Smooth muscle cell (in vitro differentiated cells): ENCODE data around the gene NOD1. TPM values are rescaled to one million over a fixed set of nuclear protein-coding genes. Genes with fewer than 3 reads are reported as not detected.

ENCODE experiments used
- DNase-seq: peaks from one replicate; lab custom pipeline; 2025; ENCODE audit not compliant: unreplicated experiment; lab: John Stamatoyannopoulos, UW
- H2AFZ ChIP-seq: fragments of 200-600 bp; sonication (generic); 2 replicates; pipeline ENCODE4 v1.6.0; 2016; ENCODE audit warnings: antibody characterized with exemption, low read depth, mild to moderate bottlenecking
- H3F3A ChIP-seq: fragments of 200-600 bp; sonication (generic); 2 replicates; pipeline ENCODE4 v1.6.0; 2017; ENCODE audit warnings: antibody characterized with exemption, low read depth
- H3K27ac ChIP-seq: fragments of 200-600 bp; sonication (generic); 2 replicates; pipeline ENCODE4 v1.5.1; 2016; ENCODE audit warnings: low read depth, mild to moderate bottlenecking
- H3K27me3 ChIP-seq: fragments of 200-600 bp; sonication (generic); 2 replicates; pipeline ENCODE4 v1.6.1; 2016; ENCODE audit warnings: low read depth, mild to moderate bottlenecking
- H3K36me3 ChIP-seq: fragments of 200-600 bp; sonication (generic); 2 replicates; pipeline ENCODE4 v1.5.1; 2016; ENCODE audit warnings: low read depth
- H3K4me1 ChIP-seq: fragments of 200-600 bp; sonication (generic); 2 replicates; pipeline ENCODE4 v1.5.1; 2016; ENCODE audit warnings: low read depth
- H3K4me2 ChIP-seq: fragments of 200-600 bp; sonication (generic); 2 replicates; pipeline ENCODE4 v1.6.0; 2016; ENCODE audit warnings: mild to moderate bottlenecking
- H3K4me3 ChIP-seq: fragments of 200-600 bp; sonication (generic); 2 replicates; pipeline ENCODE4 v1.5.1; 2016; ENCODE audit warnings: mild to moderate bottlenecking
- H3K79me2 ChIP-seq: fragments of 200-600 bp; sonication (generic); 2 replicates; pipeline ENCODE4 v1.6.0; 2016; ENCODE audit warnings: low read depth, mild to moderate bottlenecking
- H3K9ac ChIP-seq: fragments of 200-600 bp; sonication (generic); 2 replicates; pipeline ENCODE4 v1.6.0; 2016; ENCODE audit warnings: low read depth
- H3K9me3 ChIP-seq: fragments of 200-600 bp; sonication (generic); replicated peaks from 2 replicates; pipeline ENCODE4 v1.5.1; 2016; ENCODE audit warnings: low read depth
- H4K20me1 ChIP-seq: fragments of 200-600 bp; sonication (generic); 2 replicates; pipeline ENCODE4 v1.6.0; 2016; ENCODE audit warnings: low read depth
- WGBS: methylation state at CpG from one replicate; pipeline ENCODE4 v1.1.7; 2016; ENCODE audit warnings: low lambda C conversion rate; 5-methylcytosine and 5-hydroxymethylcytosine counted together
- polyA plus RNA-seq: library from polyadenylated mRNA; unstranded; fragments of >200 nt; fragmentation: Nextera tagmentation; extraction: Ambion mirVana; gene quantifications from 2 replicates; pipeline ENCODE4 v1.2.1, GENCODE V29; 2016
- total RNA-seq: library from RNA; depleted of rRNA; stranded (reverse); fragments of >200 nt; gene quantifications from 2 replicates; pipeline ENCODE4 v1.2.3, GENCODE V29; 2014
- TF ChIP-seq, protein P1 (sequence below): fragments of 200-600 bp; sonication (generic); IDR thresholded peaks from 2 replicates; pipeline ENCODE4 v1.5.1; 2017; ENCODE audit warnings: borderline replicate concordance, mild to moderate bottlenecking, antibody characterized with exemption; ENCODE audit not compliant: insufficient read depth, poor library complexity, severe bottlenecking

NOD1 gene
- total and polyA plus RNA-seq, 2 experiments from 2014 or later = 8.6 to 10.5 TPM

DNA sequence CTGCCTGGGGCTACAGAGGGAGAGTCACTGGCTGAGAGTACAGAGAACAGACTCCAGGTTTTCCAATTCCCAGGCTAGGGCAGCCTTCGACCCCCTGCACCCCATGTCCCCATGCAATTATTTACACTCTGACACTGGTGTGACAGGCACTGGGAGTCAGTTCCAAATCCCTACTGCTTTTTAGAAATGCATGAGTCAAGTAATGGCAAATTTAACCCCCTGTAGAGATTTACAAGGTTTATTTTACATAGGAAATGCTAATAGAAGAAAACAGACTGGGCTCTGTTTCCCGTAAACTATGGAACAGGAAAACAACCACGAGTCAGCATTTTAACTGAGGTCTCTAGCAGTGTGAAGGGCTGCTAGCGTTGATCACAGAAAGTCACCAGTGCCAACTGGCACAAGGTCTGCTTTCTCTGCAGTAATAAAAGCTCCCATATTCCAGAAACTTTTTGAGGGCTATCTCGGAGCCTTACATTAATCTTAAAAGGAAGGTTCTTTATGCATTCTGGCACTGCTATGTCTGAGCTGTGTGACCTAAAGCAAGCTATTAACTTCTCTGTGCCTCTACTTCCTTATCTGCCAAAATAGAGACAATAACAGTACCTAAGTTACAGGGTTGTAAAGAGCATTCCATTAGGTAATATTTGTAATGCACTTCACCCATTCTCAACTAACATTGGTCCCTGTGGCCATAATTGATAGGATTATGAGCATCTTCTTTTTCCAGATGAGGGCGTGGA, 28.2 kb downstream of the NOD1 start:
- H3K27me3 ChIP-seq = no peaks in the 10 kb centered on the region
- H3K4me2 ChIP-seq = no peak overlapping the region
- H3K4me3 ChIP-seq = no peak overlapping the region
- H3K9me3 ChIP-seq = no peaks in the 10 kb centered on the region
- no peak overlapping the region for H3K9ac ChIP-seq
- no peak overlapping the region for H3K27ac ChIP-seq
- TF ChIP-seq, protein P1, sequence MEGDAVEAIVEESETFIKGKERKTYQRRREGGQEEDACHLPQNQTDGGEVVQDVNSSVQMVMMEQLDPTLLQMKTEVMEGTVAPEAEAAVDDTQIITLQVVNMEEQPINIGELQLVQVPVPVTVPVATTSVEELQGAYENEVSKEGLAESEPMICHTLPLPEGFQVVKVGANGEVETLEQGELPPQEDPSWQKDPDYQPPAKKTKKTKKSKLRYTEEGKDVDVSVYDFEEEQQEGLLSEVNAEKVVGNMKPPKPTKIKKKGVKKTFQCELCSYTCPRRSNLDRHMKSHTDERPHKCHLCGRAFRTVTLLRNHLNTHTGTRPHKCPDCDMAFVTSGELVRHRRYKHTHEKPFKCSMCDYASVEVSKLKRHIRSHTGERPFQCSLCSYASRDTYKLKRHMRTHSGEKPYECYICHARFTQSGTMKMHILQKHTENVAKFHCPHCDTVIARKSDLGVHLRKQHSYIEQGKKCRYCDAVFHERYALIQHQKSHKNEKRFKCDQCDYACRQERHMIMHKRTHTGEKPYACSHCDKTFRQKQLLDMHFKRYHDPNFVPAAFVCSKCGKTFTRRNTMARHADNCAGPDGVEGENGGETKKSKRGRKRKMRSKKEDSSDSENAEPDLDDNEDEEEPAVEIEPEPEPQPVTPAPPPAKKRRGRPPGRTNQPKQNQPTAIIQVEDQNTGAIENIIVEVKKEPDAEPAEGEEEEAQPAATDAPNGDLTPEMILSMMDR = no peak
- H2AFZ ChIP-seq = no peak overlapping the region
- no peaks in the 10 kb centered on the region for H3F3A ChIP-seq
- no peaks in the 10 kb centered on the region for H3K79me2 ChIP-seq
- no peaks in the 10 kb centered on the region for H4K20me1 ChIP-seq
- H3K36me3 ChIP-seq = peaks cover 5% of the 10 kb centered on the region
- 48% methylated on average over 6 of the region's 6 CpGs for WGBS
- no peak for DNase-seq
- H3K4me1 ChIP-seq = no peaks in the 10 kb centered on the region

GRCh38 chr7:30448461-30449189, 30.0 kb downstream of the NOD1 start:
- no peak overlapping the region for H3K27ac ChIP-seq
- no peaks in the 10 kb centered on the region for H3K4me1 ChIP-seq
- H3K4me2 ChIP-seq = no peak overlapping the region
- H3F3A ChIP-seq = no peaks in the 10 kb centered on the region
- peaks cover 5% of the 10 kb centered on the region for H3K36me3 ChIP-seq
- DNase-seq = no peak
- TF ChIP-seq, protein P1 = no peak
- WGBS = 67% methylated on average over 10 of the region's 10 CpGs
- no peaks in the 10 kb centered on the region for H3K79me2 ChIP-seq
- no peaks in the 10 kb centered on the region for H3K9me3 ChIP-seq
- no peak overlapping the region for H3K4me3 ChIP-seq
- H3K27me3 ChIP-seq = no peaks in the 10 kb centered on the region
- no peaks in the 10 kb centered on the region for H4K20me1 ChIP-seq
- no peak overlapping the region for H3K9ac ChIP-seq
- H2AFZ ChIP-seq = no peak overlapping the region

- Histone ChIP-seq H3K4me2 (no peak overlapping the region), H4K20me1 (no peaks in the 10 kb centered on the region)
- WGBS = 93% methylated on average over 8 of the region's 8 CpGs
Observed at GRCh38 chr7:30447466-30447865, 31.1 kb downstream of the NOD1 start.

More at GRCh38 chr7:30447466-30447865, 31.1 kb downstream of the NOD1 start:
- Histone ChIP-seq H3F3A (no peaks in the 10 kb centered on the region), H3K4me1 (no peaks in the 10 kb centered on the region), H3K9ac (no peak overlapping the region), H3K36me3 (peaks cover 5% of the 10 kb centered on the region), H3K79me2 (no peaks in the 10 kb centered on the region), H3K27ac (no peak overlapping the region), H3K9me3 (no peaks in the 10 kb centered on the region), H2AFZ (no peak overlapping the region), H3K4me3 (no peak overlapping the region), H3K27me3 (no peaks in the 10 kb centered on the region)
- TF ChIP-seq, protein P1 = no peak
- no peak for DNase-seq
